GM12878 (cell line): ENCODE results near the gene PRR22. TPM values are rescaled to one million over a fixed set of nuclear protein-coding genes. Genes with fewer than 3 reads are reported as not detected.

Experiments used
- ASH2L ChIP-seq: fragments of 300-600, 200-600 bp; sonication (generic); IDR thresholded peaks from 2 replicates; pipeline ENCODE4 v1.6.1; 2017; ENCODE audit warnings: low read depth, mild to moderate bottlenecking, borderline replicate concordance
- CBFB ChIP-seq: IDR thresholded peaks from 2 replicates; pipeline ENCODE4 v1.6.1; 2016; ENCODE audit warnings: antibody characterized with exemption, low read depth
- CBX3 ChIP-seq: fragments of 200-600 bp; sonication (generic); IDR thresholded peaks from 2 replicates; pipeline ENCODE4 v1.6.1; 2016; ENCODE audit warnings: low read depth, borderline replicate concordance
- CTCF ChIP-seq, 3 experiments: IDR thresholded peaks in 2 of 3; conservative IDR thresholded peaks in 1 of 3; 2 replicates each; pipeline ENCODE4 v1.5.1; 2011; ENCODE audit warnings: low read depth in 3 of 3, low read length in 3 of 3, mild to moderate bottlenecking in 3 of 3, control low read depth in 2 of 3, moderate library complexity in 2 of 3, inconsistent platforms in 1 of 3, mixed read lengths in 1 of 3; ENCODE audit not compliant: control insufficient read depth in 2 of 3, insufficient read depth in 1 of 3; ENCODE audit errors: extremely low read depth in 1 of 3
- EED ChIP-seq: sonication (generic); IDR thresholded peaks from 2 replicates; pipeline ENCODE4 v1.6.1; 2016; ENCODE audit warnings: antibody characterized with exemption, low read depth
- HDGF ChIP-seq: fragments of 450-650 bp; IDR thresholded peaks from 2 replicates; pipeline ENCODE4 v1.6.1; 2016; ENCODE audit warnings: antibody characterized with exemption
- JUNB ChIP-seq: IDR thresholded peaks from 2 replicates; pipeline ENCODE4 v1.6.1; 2016; ENCODE audit warnings: antibody characterized with exemption, mild to moderate bottlenecking
- MLLT1 ChIP-seq: fragments of 450-650 bp; IDR thresholded peaks from 2 replicates; pipeline ENCODE4 v1.6.1; 2016; ENCODE audit warnings: mild to moderate bottlenecking
- PAX5 ChIP-seq: IDR thresholded peaks from 2 replicates; pipeline ENCODE4 v1.6.1; 2011; ENCODE audit warnings: low read depth, low read length, borderline replicate concordance
- PAX8 ChIP-seq: fragments of 450-650 bp; IDR thresholded peaks from 2 replicates; pipeline ENCODE4 v1.6.1; 2017; ENCODE audit warnings: mild to moderate bottlenecking, moderate library complexity
- RELA ChIP-seq: fragments of 450-650 bp; IDR thresholded peaks from 2 replicates; pipeline ENCODE4 v1.8.0; 2014; ENCODE audit warnings: borderline replicate concordance; ENCODE audit not compliant: partially characterized antibody
- SMARCA5 ChIP-seq: fragments of 450-650 bp; IDR thresholded peaks from 2 replicates; pipeline ENCODE4 v1.6.1; 2017; ENCODE audit warnings: mild to moderate bottlenecking
- SUPT20H ChIP-seq: IDR thresholded peaks from 2 replicates; pipeline ENCODE4 v1.6.1; 2011; ENCODE audit warnings: low read depth, mild to moderate bottlenecking, low read length, moderate library complexity, borderline replicate concordance; ENCODE audit not compliant: control insufficient read depth
- SUZ12 ChIP-seq: fragments of 200-600 bp; sonication (generic); IDR thresholded peaks from one replicate; pipeline ENCODE4 v1.6.1; 2018; ENCODE audit warnings: antibody characterized with exemption, mild to moderate bottlenecking; ENCODE audit not compliant: unreplicated experiment
- USF2 ChIP-seq: IDR thresholded peaks from 2 replicates; pipeline ENCODE4 v1.6.1; 2011; ENCODE audit warnings: low read depth, low read length, improper control_type of control experiment, borderline replicate concordance
- ZBTB40 ChIP-seq: fragments of 450-650 bp; IDR thresholded peaks from 2 replicates; pipeline ENCODE4 v1.6.1; 2016; ENCODE audit warnings: mild to moderate bottlenecking, moderate library complexity, borderline replicate concordance
- ZNF592 ChIP-seq: fragments of 450-650 bp; IDR thresholded peaks from 2 replicates; pipeline ENCODE4 v1.6.1; 2017; ENCODE audit warnings: mild to moderate bottlenecking, moderate library complexity
- polyA plus RNA-seq, 11 experiments: library from polyadenylated mRNA; depleted of rRNA in 4 of 11; unstranded in 6 of 11; stranded (reverse) in 5 of 11; fragments of >200 nt; fragmentation: Nextera tagmentation in 4 of 11; fragmentation: Illumina TruSeq in 1 of 11; extraction: Ambion mirVana in 4 of 11; extraction: Trizol in 1 of 11; gene quantifications; 1 replicate in 1 of 11; 2 replicates in 10 of 11; pipeline versions ENCODE4 v1.2.1 to v1.2.3, GENCODE V29; 2011 to 2016; ENCODE audit warnings: inconsistent platforms in 2 of 11, missing spikeins in 2 of 11, low read depth in 1 of 11
- total RNA-seq, 4 experiments: library from RNA; depleted of rRNA in 3 of 4; stranded (reverse); fragments of >200 nt in 3 of 4; fragmentation: Illumina TruSeq in 1 of 4; extraction: Trizol in 1 of 4; gene quantifications; 2 replicates each; pipeline versions ENCODE4 v1.2.1 to v1.2.3, GENCODE V29; 2013 to 2021

PRR22 gene
- total and polyA plus RNA-seq, 10 of the 15 experiments (the other 5 are each of a cell fraction or from before 2014, with no cell fraction given), result 0.31 to 4.4 (median 1.3) TPM; not detected in 2

GRCh38 chr19:5803752-5804515, 19.4 kb upstream of the PRR22 start (continued):
- TF ChIP-seq RELA (peak; percentile 74), PAX8 (no peak), SUZ12 (no peak), ZBTB40 (no peak), MLLT1 (no peak), CTCF (IDR thresholded peaks at IDR 0.05 in 2 of 3, conservative IDR thresholded peaks at IDR 0.05 in 1 of 3; ENCODE audit: control insufficient read depth in 2 of 3, extremely low read depth in 1 of 3, insufficient read depth in 1 of 3, low read depth in 3 of 3, low read length in 3 of 3) (peak; percentile 92 to 99 (median 98); a peak in 5 of 6 replicates), CBX3 (no peak), HDGF (no peak), ASH2L (no peak), SMARCA5 (peak; percentile 83), EED (0 out of 2 replicates have a peak, but pooled peaks have one; percentile 12), USF2 (no peak), CBFB (no peak), JUNB (no peak), ZNF592 (peak; percentile 81), PAX5 (no peak), SUPT20H (no peak)
